BE2C (cell line): ENCODE results near the gene SH2D1B.
"Not testable (repeated sequence)": the region's sequence is repeated elsewhere in the genome, so short reads cannot be mapped to it uniquely, and the experiment has no call there.

Source experiments
- DNase-seq: peaks from one replicate; pipeline ENCODE4 v3.0.0-alpha.2; 2020
- H3K27me3 ChIP-seq: fragments of 250-450 bp; sonication (Bioruptor Pico); 2 replicates; pipeline ENCODE4 v1.5.1; 2020; ENCODE audit warnings: mild to moderate bottlenecking
- H3K36me3 ChIP-seq: fragments of 250-450 bp; sonication (Bioruptor Pico); 2 replicates; pipeline ENCODE4 v1.5.1; 2020; ENCODE audit warnings: mild to moderate bottlenecking
- H3K4me1 ChIP-seq: fragments of 250-450 bp; sonication (Bioruptor Pico); 2 replicates; pipeline ENCODE4 v1.5.1; 2020
- H3K4me3 ChIP-seq: 2 replicates; pipeline ENCODE4 v1.5.1; 2011; ENCODE audit warnings: low read depth, low read length
- H3K9me3 ChIP-seq: fragments of 250-450 bp; sonication (Bioruptor Pico); 2 replicates; pipeline ENCODE4 v1.5.1; 2020
- CTCF ChIP-seq: IDR thresholded peaks from 2 replicates; pipeline ENCODE4 v1.5.1; 2012; ENCODE audit warnings: mild to moderate bottlenecking, low read depth, low read length

The SH2D1B gene

GRCh38 chr1:162430583-162430982 lies 18.6 kb upstream of the SH2D1B start:
- DNase-seq = no peak
- Histone ChIP-seq H3K4me3 (no peak overlapping the region), H3K9me3 (no peaks in the 10 kb centered on the region), H3K36me3 (no peaks in the 10 kb centered on the region), H3K27me3 (no peaks in the 10 kb centered on the region), H3K4me1 (no peaks in the 10 kb centered on the region)
- no peak for TF ChIP-seq CTCF

DNA sequence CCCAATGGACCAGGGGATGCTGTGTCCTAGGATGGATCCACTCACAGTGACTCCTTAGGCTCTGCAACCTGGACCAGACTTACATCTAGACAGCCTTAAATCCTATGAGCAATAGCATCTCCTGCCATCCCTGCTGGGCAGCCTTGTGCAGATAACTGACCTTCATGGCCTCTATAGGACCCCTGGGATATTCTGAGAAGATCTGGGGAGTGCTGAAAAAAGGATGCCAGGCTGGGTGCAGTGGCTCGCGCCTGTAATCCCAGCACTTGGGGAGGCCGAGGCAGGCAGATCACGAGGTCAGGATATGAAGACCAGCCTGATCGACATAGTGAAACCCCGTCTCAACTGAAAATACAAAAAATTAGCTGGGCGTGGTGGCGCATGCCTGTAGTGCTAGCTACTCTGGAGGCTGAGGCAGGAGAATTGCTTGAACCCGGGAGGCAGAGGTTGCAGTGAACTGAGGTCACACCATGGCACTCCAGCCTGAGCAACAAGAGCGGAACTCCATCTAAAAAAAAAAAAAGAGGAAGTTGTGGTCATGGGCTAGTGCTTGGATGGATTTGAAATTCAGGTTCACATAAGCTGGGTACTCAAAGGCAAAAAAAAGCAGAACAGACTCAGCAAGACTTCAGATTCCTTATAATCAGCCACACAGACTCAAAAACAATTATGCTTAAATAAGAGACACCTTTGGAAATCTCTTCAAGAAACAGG lies 10.9 kb upstream of the SH2D1B start:
- Histone ChIP-seq H3K27me3 (no peaks in the 10 kb centered on the region), H3K36me3 (no peaks in the 10 kb centered on the region), H3K9me3 (no peaks in the 10 kb centered on the region), H3K4me1 (peaks cover 17% of the 10 kb centered on the region), H3K4me3 (no peak overlapping the region)
- TF ChIP-seq CTCF = no peak
- DNase-seq = no peak

DNA sequence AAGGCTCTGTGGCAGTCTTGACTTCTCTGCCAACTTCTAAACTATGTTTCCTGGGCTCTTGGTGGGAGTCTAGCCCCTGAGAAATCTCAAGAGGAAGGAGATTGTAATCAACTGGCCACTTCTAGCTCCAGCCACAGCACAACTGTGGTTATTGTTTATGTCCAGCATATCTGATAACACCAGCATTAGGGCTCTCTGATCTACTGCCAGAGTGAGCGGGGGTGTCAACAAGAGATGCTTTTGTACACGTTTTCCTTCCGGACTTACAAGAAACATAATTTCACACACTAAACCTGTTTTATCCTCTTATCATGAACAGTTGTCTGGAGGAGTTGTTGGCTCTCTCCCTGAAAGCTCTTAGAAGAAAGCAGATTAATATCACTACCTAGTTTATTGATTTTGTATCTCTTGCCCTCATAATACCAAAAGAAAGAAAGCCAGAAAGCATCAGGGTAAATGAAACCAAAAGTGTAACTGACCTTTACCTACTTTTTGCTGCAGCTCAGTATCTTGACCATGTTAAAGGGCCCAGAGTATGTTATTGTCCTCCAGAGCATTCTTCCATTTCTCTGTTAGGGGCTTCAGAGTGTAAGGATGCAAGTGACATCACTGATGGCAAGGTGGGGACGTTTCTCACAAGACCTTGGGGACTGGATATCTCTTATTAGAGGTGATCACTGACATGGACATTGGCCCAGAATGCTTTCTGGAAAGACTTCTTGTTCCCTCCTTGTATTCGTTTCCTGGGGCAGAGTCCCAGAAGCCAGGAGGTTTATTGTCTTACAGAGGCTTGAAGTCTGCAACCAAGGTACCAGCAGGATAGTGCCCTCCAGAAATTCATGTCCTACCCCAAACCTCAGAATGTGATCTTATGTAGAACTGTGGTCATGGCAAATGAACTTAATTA lies 9.6 kb upstream of the SH2D1B start:
- no peak for TF ChIP-seq CTCF
- no peak overlapping the region for H3K4me3 ChIP-seq
- no peaks in the 10 kb centered on the region for H3K9me3 ChIP-seq
- no peaks in the 10 kb centered on the region for H3K27me3 ChIP-seq
- H3K36me3 ChIP-seq = no peaks in the 10 kb centered on the region
- no peak for DNase-seq
- peaks cover 17% of the 10 kb centered on the region for H3K4me1 ChIP-seq

- Histone ChIP-seq H3K4me3 (no peak overlapping the region), H3K4me1 (peaks cover 17% of the 10 kb centered on the region), H3K9me3 (no peaks in the 10 kb centered on the region), H3K27me3 (no peaks in the 10 kb centered on the region), H3K36me3 (no peaks in the 10 kb centered on the region)
- TF ChIP-seq CTCF = no peak
- no peak for DNase-seq
These were observed 8.2 kb upstream of the SH2D1B start for GRCh38 chr1:162420120-162420519.

DNA sequence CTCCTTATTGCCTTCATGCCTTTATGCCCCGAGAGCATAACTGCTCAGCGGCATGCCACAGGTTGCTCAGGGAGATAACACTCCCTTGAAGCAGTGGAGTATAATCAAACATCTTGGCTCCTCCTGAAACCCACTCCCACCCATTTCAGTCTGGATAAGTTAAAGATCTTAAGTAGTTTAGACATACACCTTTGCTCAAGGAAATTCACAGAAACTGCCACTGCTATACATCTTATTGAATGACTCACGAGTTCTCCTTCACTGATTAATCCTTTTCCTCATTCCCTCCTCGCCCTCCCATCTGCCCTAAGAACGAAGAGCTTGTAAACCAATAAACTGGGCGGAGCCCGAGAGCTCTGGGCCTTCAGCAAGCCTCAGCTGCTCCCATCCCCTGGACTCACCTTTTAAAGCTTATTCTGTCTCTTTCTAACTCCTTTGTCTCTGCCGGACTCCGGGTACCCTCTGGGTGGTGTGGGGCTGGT lies 7.6 kb upstream of the SH2D1B start:
- not testable (repeated sequence) for DNase-seq, H3K36me3 ChIP-seq, H3K4me3 ChIP-seq, H3K9me3 ChIP-seq, H3K27me3 ChIP-seq
- peaks cover 17% of the 10 kb centered on the region for H3K4me1 ChIP-seq

- not testable (repeated sequence) for H3K27me3 ChIP-seq, H3K36me3 ChIP-seq, DNase-seq, H3K9me3 ChIP-seq, H3K4me3 ChIP-seq
- H3K4me1 ChIP-seq = peaks cover 17% of the 10 kb centered on the region
These were observed 6.6 kb upstream of the SH2D1B start for GRCh38 chr1:162418584-162418983.

- H3K4me1 ChIP-seq = peaks cover 15% of the 10 kb centered on the region
- no peak for TF ChIP-seq CTCF
- no peak overlapping the region for H3K4me3 ChIP-seq
- H3K27me3 ChIP-seq = no peaks in the 10 kb centered on the region
- DNase-seq = no peak
- no peaks in the 10 kb centered on the region for H3K36me3 ChIP-seq
- no peaks in the 10 kb centered on the region for H3K9me3 ChIP-seq
These were observed 5.7 kb upstream of the SH2D1B start for GRCh38 chr1:162417650-162418049.
